Right renal cortex interstitium (tissue), 3 donors: Measurements from ENCODE around the gene TRH. TPM values are rescaled to one million over a fixed set of nuclear protein-coding genes. Genes with fewer than 3 reads are reported as not detected.
A peak's percentile ranks its signal among the peaks of the same experiment; 100 is the strongest.

Experiments
- DNase-seq, 3 donors: peaks; one replicate each; pipeline ENCODE4 v3.0.0-alpha.2; 2013; ENCODE audit warnings: low read depth in 3 of 3, low spot score in 2 of 3
- polyA plus RNA-seq, 3 donors: library from polyadenylated mRNA; unstranded; fragments of 120-200 nt; gene quantifications; one replicate each; pipeline ENCODE4 v1.2.1, GENCODE V29; 2013; ENCODE audit not compliant: insufficient read length in 3 of 3

The TRH gene
- polyA plus RNA-seq = under 1 TPM; 0.11 to 0.21 (median 0.11) TPM

- DNase-seq = no peak
Observed at GRCh38 chr3:129974564-129974832, at the start of gene TRH. Gene TRH, plus strand, starts transcription at chr3:129974720. Its CDS starts 1,097 bp downstream, at chr3:129975817.

DNA sequence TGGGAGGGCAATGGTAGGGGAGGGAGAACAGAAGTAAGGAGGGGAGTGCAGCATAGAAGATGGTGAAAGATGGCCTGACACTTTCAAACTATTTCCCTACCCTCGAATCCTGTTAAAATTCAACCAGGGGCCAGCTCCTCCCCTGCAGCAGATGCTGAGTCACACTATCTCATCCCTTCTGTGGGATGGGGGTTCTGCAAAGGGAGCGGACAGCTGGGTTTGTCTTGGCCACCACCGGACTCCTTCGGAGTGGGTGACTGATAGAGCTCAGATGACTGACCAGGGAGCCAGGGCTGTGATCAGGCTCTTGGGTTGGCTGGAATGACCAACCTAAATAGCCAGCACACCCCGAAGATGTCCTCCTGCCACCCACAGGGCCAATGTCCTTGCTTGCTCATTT, 47.4 kb upstream of the TRH start:
- DNase-seq = no peak

DNA sequence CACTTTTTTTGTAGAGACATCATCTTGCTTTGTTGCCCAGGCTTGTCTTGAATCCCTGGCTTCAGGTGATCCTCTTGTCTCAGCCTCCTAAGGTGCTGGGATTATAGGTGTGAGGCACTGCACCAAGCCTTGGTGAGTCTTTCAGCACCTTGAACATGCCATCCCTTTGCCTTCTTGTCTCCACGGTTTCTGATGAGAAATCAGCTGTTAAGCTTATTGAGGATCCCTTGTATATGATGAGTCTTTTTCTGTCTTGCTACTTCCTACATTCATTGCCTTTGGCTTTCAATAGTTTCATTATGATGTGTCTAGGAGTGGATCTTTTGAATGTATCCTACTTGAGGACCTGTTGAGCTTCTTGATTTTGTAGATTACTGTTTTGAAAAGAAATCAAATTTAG, 45.1 kb upstream of the TRH start:
- no peak for DNase-seq

DNA sequence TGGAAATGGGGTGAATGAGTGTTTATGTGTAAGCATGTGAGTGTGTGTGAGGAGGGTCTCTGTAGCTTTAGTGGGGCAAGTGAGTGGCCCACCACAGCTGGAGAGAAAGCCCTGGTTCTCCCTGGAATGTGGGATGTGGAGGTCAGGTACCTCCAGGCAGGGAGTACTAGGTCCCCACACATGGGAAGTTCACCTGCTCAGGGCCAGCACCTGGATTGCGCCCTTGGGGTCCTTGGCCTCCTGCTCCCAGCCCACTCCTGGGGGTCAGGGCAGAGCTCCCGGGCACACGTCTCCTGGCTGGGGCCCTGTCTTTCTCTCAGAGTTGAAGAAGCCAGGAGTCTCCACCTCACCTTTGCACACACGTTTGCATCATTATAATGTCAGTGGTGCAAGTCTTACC, 41.0 kb upstream of the TRH start:
- DNase-seq = no peak

DNA sequence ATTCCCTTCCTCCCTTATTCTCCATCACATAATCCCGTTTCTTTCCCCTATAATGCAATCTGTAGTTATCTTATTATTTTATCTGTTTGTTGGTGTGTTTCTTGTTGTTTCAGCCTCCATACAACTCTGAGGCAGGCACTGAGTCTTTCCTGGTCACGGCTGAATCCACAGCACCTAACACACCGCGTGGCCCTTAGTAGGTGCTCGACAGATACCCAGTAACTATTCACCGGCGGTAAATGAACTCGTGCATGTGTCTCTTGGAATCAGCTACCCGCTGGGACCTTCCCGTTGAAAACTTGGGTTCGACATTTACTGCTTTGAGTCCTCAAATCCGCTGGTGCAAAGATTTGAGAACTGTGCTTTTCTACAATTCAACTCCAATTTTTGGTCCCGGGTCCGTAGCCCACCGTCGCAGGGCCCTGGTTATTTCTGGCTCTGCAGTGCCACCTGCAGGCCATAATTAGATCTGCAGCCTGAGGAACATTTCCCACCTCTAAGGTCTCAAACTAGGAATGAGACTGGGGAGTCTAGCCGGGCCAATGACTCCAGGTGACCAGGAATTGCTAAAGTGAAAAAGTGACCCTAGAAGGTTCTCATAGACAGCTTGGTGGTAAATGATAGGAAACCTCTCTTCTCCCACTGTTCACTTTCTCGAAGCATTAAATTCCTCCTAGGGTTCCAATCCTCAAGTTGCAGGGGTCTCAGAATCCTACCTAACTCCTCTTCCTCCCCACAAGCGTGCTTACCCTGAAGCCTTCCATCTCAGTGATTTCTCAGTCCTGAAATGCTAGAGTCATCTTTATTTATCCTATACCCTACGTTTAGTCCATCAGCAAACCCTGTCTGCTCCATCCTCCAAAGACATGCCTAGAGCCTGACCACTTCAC, 40.0 kb upstream of the TRH start:
- peak in 1 of 3 donors; percentile 40 for DNase-seq

DNA sequence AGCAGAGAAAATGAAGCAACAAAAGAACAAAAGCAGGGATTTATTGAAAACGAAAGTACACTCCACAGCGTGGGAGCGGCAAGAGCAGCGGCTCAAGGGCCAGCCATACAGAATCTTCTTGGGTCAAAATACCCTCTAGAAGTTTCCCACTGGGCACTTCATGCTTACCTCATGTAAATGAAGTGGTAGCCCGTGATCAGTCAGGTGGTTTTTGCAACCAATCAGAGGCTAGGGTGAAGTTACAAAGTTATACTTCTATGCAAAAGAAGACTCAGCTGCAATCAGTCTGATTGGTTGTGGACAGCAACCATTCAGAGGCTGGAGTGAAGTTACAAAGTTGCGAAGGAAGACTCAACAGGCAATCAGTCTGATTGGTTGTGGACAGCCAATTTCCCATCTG, 37.8 kb upstream of the TRH start:
- DNase-seq = no peak

DNA sequence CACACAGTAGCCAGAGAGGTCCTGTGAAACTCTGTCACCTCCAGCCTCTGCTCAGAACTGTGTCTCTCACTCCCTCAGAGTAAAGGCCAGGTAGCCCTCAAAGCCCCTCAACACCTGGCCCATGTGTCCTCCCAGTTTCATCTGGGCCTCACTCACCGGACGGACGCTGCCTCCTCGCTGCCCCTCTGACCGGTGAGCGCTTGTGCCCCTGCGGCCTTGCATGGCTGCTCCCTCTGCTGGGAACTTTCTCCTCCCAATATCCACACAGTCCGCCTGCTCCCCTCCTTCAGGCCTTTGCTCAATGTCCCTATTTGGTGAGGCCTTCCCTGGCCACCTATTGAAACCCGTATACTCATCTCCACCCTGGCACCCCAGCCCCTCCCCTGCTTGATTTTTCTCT, 36.8 kb upstream of the TRH start:
- no peak for DNase-seq

- DNase-seq = no peak
Observed at GRCh38 chr3:129938140-129938930, 36.2 kb upstream of the TRH start.

- DNase-seq = no peak
Observed at GRCh38 chr3:129940086-129940485, 34.4 kb upstream of the TRH start.

- peak in 2 of 3 donors; percentile 34 to 53 for DNase-seq
Observed at GRCh38 chr3:129942296-129942695, 32.2 kb upstream of the TRH start.

DNA sequence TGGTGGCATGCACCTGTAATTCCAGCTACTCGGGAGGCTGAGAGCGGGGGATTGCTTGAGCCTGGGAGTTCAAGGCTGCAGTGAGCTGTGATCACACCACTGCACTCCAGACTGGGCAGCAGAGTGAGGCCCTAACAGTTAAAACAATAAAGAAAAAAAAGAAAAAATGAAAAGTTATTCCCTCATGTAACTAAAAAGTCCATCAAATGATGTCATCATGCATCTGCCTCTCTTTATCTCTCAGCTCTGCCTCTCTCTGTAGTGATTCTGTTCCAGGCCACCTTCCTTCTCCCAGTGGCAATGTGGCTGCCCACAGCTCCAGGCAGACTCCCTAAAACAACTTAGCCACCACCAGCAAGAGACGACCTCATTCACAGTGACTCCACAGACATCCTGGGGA, 31.5 kb upstream of the TRH start:
- no peak for DNase-seq

DNA sequence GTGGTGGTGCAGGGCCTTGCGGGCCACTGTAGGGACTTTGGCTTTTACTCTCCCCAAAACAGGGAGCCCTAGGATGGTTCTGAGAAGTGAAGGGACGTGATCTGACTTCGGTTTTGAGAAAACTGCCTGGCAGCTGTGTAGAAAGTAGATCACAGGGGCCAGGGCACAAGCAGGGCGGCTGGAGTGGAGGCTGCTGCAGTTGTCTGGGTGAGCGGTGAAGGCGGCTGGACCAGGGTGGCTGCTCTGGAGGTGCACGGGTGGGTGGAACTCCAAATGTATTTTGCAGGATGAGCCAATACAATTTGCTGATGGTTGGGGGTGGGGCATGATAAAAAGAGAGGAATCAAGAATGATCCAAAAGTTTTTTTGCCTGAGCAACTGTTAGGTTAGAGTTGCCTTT, 29.8 kb upstream of the TRH start:
- DNase-seq = no peak

DNA sequence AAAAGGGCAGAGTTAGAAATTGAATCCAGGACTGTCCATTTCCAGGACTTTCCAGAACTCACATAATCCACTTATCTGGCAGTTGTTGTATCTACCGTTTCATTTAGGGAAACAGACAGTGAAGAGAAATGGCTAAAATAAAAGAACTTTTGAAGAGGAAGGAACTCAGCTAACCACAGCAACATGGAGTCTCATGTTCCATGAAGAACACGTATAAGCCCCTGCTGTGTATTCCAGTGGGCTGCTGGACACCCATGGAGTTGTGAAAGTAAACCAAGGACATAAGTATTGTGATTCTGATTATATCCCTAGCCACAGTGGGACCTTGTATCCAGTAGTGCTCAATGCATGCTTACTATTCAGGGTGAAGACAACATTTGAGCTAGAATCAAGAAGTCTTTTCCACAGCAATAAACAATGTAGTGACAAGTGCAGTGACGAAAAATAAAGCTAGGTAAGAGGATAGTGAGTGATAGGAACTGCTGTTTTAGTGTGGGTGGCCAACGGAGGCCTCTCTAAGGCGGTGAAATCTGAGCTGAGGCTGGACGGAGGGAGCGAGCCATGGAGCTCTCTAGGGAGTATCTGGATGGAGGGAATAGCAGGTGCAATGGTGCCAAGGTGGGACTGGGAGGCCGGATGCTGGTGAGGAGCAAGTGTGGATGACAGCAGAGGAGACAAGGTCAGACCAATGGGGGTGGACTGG, 26.8 kb upstream of the TRH start:
- no peak for DNase-seq

- no peak for DNase-seq
Observed at GRCh38 chr3:129950318-129951046, 24.0 kb upstream of the TRH start.

- DNase-seq = no peak
Observed at GRCh38 chr3:129952556-129953355, 21.8 kb upstream of the TRH start.

DNA sequence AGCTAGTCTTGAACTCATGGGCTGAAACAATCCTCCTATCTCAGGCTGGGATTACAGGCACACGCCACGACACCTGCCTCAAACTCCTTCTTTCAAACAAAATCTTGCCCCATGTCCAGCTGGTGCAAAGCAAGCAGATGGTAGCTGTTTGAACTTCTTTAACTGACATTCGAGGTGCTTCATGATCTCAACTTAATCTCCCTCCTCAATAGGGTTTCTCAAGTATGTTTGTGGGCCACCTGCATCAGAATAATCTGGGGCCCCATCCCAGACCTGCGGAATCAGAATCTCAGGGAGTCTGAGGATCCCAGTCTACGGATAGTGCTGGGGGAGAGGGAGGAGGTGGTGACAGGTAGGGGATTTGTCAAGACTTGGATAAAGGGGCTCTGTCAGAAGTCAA, 20.9 kb upstream of the TRH start:
- no peak for DNase-seq

DNA sequence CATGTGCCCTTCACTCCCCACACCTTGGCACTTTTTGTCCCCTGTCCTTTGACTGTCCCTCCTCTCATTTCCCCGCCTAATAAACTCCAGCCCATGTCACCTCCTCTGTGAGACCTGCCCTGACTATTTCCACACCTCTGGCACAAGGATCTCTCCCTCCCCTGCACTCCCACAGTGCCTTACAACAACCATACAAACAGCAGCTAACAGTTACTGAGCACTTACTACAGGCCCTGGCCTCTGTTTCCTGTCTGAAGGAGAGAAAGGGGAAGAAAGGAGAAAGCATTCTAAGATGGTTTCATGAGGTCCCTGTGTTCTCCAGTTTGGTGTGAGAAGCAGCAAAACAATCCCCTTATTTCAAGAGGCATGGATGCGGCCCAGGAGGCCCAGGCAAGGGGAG, 20.0 kb upstream of the TRH start:
- DNase-seq = no peak

GRCh38 chr3:129956936-129957335, 17.6 kb upstream of the TRH start:
- no peak for DNase-seq

DNA sequence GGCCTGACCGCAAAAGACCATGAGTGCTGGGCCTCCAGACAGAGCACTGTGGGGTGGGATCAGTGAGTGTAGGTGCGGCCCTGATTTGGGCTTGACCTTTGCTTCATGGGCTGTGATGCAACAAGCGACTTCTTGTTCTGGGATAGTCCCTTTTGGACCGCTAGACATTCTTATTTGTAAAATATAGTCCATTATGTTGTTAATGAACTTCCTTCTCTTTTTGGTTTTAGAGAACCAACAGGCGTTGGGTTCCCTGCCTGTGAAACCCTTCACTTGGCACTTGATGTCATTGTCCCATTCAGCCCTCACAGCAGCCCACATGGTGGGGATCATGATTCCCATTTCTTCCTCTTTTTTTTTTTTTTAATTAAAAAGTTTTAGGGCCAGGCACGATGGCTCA, 15.8 kb upstream of the TRH start:
- DNase-seq = no peak

DNA sequence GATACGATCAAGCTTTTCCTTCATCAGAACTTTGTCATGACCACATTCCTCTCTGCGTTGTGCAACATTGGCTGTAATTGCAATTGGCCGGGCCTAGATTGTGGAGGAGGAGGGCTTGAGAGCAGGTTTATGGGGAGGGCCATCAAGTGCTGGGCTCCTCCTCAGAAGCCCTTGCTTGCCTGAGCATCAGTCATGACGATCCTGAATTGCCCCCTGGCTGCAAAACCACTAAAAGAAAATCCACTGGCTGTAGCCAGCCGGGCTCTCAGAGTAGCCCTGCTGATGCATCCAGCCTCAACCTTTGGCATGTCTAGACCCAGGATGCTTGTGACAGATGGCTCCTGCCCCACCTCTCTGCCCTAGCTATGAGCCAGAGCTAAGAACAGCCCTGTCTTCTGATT, 13.4 kb upstream of the TRH start:
- DNase-seq = no peak
